Measurements from ENCODE around the gene NXPH1. TPM values are rescaled to one million over a fixed set of nuclear protein-coding genes. Genes with fewer than 3 reads are reported as not detected.

The NXPH1 gene
- total RNA-seq, 1 donor from 2014 or later, result not detected

- H3K4me3 Mint-ChIP-seq, result no peak overlapping the region
- H3K27me3 Mint-ChIP-seq (ENCODE audit: insufficient read depth, low read depth), result no peaks in the 10 kb centered on the region
- H3K4me2 ChIP-seq, result no peak overlapping the region
These were observed 20.1 kb downstream of the NXPH1 start for GRCh38 chr7:8453535-8453934.

GRCh38 chr7:8455426-8455825, 22.0 kb downstream of the NXPH1 start:
- Histone ChIP-seq H3K4me3 (no peak overlapping the region), H3K27me3 (no peaks in the 10 kb centered on the region), H3K4me1 (no peaks in the 10 kb centered on the region), H3K9ac (no peak overlapping the region), H3K79me2 (ENCODE audit: low read depth) (no peaks in the 10 kb centered on the region), H3K9me3 (ENCODE audit: low read depth) (no peaks in the 10 kb centered on the region), H3F3A (ENCODE audit: low read depth) (no peaks in the 10 kb centered on the region), H4K20me1 (ENCODE audit: low read depth) (no peaks in the 10 kb centered on the region), H3K27ac (no peak overlapping the region), H3K4me2 (no peak overlapping the region), H3K36me3 (no peaks in the 10 kb centered on the region), H2AFZ (replicated peaks) (no peak overlapping the region)
- H3K36me3 Mint-ChIP-seq, result no peaks in the 10 kb centered on the region
- H3K4me3 Mint-ChIP-seq, result no peak overlapping the region
- no peaks in the 10 kb centered on the region for H3K27me3 Mint-ChIP-seq (ENCODE audit: insufficient read depth, low read depth)
- H3K27ac Mint-ChIP-seq, result no peak overlapping the region
- H3K9me3 Mint-ChIP-seq, result no peaks in the 10 kb centered on the region
- H3K4me1 Mint-ChIP-seq, result no peaks in the 10 kb centered on the region
- DNase-seq (ENCODE audit: low spot score), result no peak
- no peak for TF ChIP-seq CTCF (IDR thresholded peaks at IDR 0.05)
- TF ChIP-seq EZH2 (IDR thresholded peaks at IDR 0.05), result no peak
- TF ChIP-seq EZH2phosphoT487 (IDR thresholded peaks at IDR 0.05), result no peak

More at GRCh38 chr7:8453535-8453934, 20.1 kb downstream of the NXPH1 start:
- Histone ChIP-seq H3K9ac (no peak overlapping the region), H3K36me3 (no peaks in the 10 kb centered on the region), H2AFZ (replicated peaks) (no peak overlapping the region), H3K27me3 (no peaks in the 10 kb centered on the region), H3K9me3 (ENCODE audit: low read depth) (no peaks in the 10 kb centered on the region), H3K4me3 (no peak overlapping the region), H3K4me1 (no peaks in the 10 kb centered on the region), H3F3A (ENCODE audit: low read depth) (no peaks in the 10 kb centered on the region), H4K20me1 (ENCODE audit: low read depth) (no peaks in the 10 kb centered on the region), H3K27ac (no peak overlapping the region), H3K79me2 (ENCODE audit: low read depth) (no peaks in the 10 kb centered on the region)
- Mint-ChIP-seq H3K9me3 (no peaks in the 10 kb centered on the region), H3K4me1 (no peaks in the 10 kb centered on the region), H3K27ac (no peak overlapping the region), H3K36me3 (no peaks in the 10 kb centered on the region)
- no peak for DNase-seq (ENCODE audit: low spot score)
- no peak for TF ChIP-seq CTCF (IDR thresholded peaks at IDR 0.05)
- no peak for TF ChIP-seq EZH2 (IDR thresholded peaks at IDR 0.05)
- no peak for TF ChIP-seq EZH2phosphoT487 (IDR thresholded peaks at IDR 0.05)

- H3K4me1 ChIP-seq, result no peaks in the 10 kb centered on the region
These were observed 28.9 kb downstream of the NXPH1 start for GRCh38 chr7:8462309-8462708.

More at GRCh38 chr7:8462309-8462708, 28.9 kb downstream of the NXPH1 start:
- no peaks in the 10 kb centered on the region for H4K20me1 ChIP-seq (ENCODE audit: low read depth)
- no peaks in the 10 kb centered on the region for H3K27me3 ChIP-seq
- no peak for DNase-seq (ENCODE audit: low spot score)
- H3K9me3 Mint-ChIP-seq, result no peaks in the 10 kb centered on the region
- TF ChIP-seq EZH2phosphoT487 (IDR thresholded peaks at IDR 0.05) (no peak), EZH2 (IDR thresholded peaks at IDR 0.05) (no peak), CTCF (IDR thresholded peaks at IDR 0.05) (no peak)
- no peaks in the 10 kb centered on the region for H3K4me1 Mint-ChIP-seq
- no peaks in the 10 kb centered on the region for H3K36me3 Mint-ChIP-seq
- no peak overlapping the region for H3K27ac Mint-ChIP-seq
- H3K9ac ChIP-seq, result no peak overlapping the region
- no peak overlapping the region for H3K4me3 Mint-ChIP-seq
- H3K27ac ChIP-seq, result no peak overlapping the region
- no peak overlapping the region for H3K4me2 ChIP-seq
- no peak overlapping the region for H3K4me3 ChIP-seq
- no peaks in the 10 kb centered on the region for H3K9me3 ChIP-seq (ENCODE audit: low read depth)
- H3F3A ChIP-seq (ENCODE audit: low read depth), result no peaks in the 10 kb centered on the region
- H3K27me3 Mint-ChIP-seq (ENCODE audit: insufficient read depth, low read depth), result peaks cover 2% of the 10 kb centered on the region
- H3K36me3 ChIP-seq, result no peaks in the 10 kb centered on the region
- H2AFZ ChIP-seq (replicated peaks), result no peak overlapping the region
- H3K79me2 ChIP-seq (ENCODE audit: low read depth), result no peaks in the 10 kb centered on the region
